ENCODE measurements around the gene FAM111A.
A peak's percentile ranks its signal among the peaks of the same experiment; 100 is the strongest.

Gene FAM111A

GRCh38 chr11:59186130-59186594 is 43.5 kb downstream of the FAM111A start:
- no peak overlapping the region for H3K4me3 ChIP-seq (ENCODE audit: low read depth, low read length)

GRCh38 chr11:59187035-59187434 is 44.4 kb downstream of the FAM111A start:
- POLR2A ChIA-PET = interaction anchor here (1.6 kb wide), 1 partner anchor 11 kb away, joined by 6 read pairs; no protein-coding TSS in a partner anchor
- H3K4me3 ChIP-seq (ENCODE audit: low read depth, low read length) = no peak overlapping the region
- TF ChIP-seq CTCF (IDR thresholded peaks at IDR 0.05; ENCODE audit: insufficient read depth, low read length, missing control alignments) = no peak
- DNase-seq (ENCODE audit: low read depth, low spot score) = no peak
- CTCF ChIA-PET = interaction anchor here (1.0 to 5.0 kb wide), 10 partner anchors 8 to 43 kb away, joined by 3 to 75 read pairs (median 20); partner anchors contain the start of gene DTX4

More at GRCh38 chr11:59186130-59186594, 43.5 kb downstream of the FAM111A start:
- POLR2A ChIA-PET = no interaction called here
- DNase-seq (ENCODE audit: low read depth, low spot score) = no peak
- peak; percentile 62 for TF ChIP-seq CTCF (IDR thresholded peaks at IDR 0.05; ENCODE audit: insufficient read depth, low read length, missing control alignments)
- CTCF ChIA-PET = interaction anchor here (1.5 to 5.0 kb wide), 8 partner anchors 9 to 42 kb away, joined by 7 to 75 read pairs (median 27); partner anchors contain the start of gene DTX4

- TF ChIP-seq CTCF (IDR thresholded peaks at IDR 0.05; ENCODE audit: insufficient read depth, low read length, missing control alignments) = no peak
- CTCF ChIA-PET = interaction anchor here (1.0 to 5.0 kb wide), 8 partner anchors 11 to 43 kb away, joined by 3 to 75 read pairs (median 10); partner anchors contain the start of gene DTX4
- POLR2A ChIA-PET = interaction anchor here (1.6 kb wide), 1 partner anchor 10 kb away, joined by 6 read pairs; no protein-coding TSS in a partner anchor
- no peak for DNase-seq (ENCODE audit: low read depth, low spot score)
- no peak overlapping the region for H3K4me3 ChIP-seq (ENCODE audit: low read depth, low read length)
Observed at GRCh38 chr11:59187587-59187986, 44.9 kb downstream of the FAM111A start.

GRCh38 chr11:59188954-59189353 is 46.3 kb downstream of the FAM111A start:
- ChIA-PET POLR2A (interaction anchor here (1.0 to 1.4 kb wide), 2 partner anchors 9 to 15 kb away, joined by 3 read pairs; no protein-coding TSS in a partner anchor), CTCF (interaction anchor here (1.5 to 7.7 kb wide), 5 partner anchors 13 to 31 kb away, joined by 3 to 69 read pairs (median 20); partner anchors contain the start of gene DTX4)
- DNase-seq (ENCODE audit: low read depth, low spot score) = no peak
- H3K4me3 ChIP-seq (ENCODE audit: low read depth, low read length) = no peak overlapping the region
- TF ChIP-seq CTCF (IDR thresholded peaks at IDR 0.05; ENCODE audit: insufficient read depth, low read length, missing control alignments) = no peak

GRCh38 chr11:59189986-59190385 is 47.3 kb downstream of the FAM111A start:
- no peak overlapping the region for H3K4me3 ChIP-seq (ENCODE audit: low read depth, low read length)
- ChIA-PET POLR2A (interaction anchor here (1.4 kb wide), 1 partner anchor 8 kb away, joined by 3 read pairs; no protein-coding TSS in a partner anchor), CTCF (interaction anchor here (1.5 to 7.7 kb wide), 5 partner anchors 9 to 31 kb away, joined by 3 to 69 read pairs (median 20); partner anchors contain the start of gene DTX4)
- no peak for TF ChIP-seq CTCF (IDR thresholded peaks at IDR 0.05; ENCODE audit: insufficient read depth, low read length, missing control alignments)
- DNase-seq (ENCODE audit: low read depth, low spot score) = no peak

GRCh38 chr11:59191095-59191494 is 48.4 kb downstream of the FAM111A start:
- ChIA-PET CTCF (interaction anchor here (1.9 to 7.7 kb wide), 4 partner anchors 10 to 18 kb away, joined by 6 to 69 read pairs (median 26); partner anchors contain the start of gene DTX4), POLR2A (no interaction called here)
- TF ChIP-seq CTCF (IDR thresholded peaks at IDR 0.05; ENCODE audit: insufficient read depth, low read length, missing control alignments) = no peak
- no peak overlapping the region for H3K4me3 ChIP-seq (ENCODE audit: low read depth, low read length)
- DNase-seq (ENCODE audit: low read depth, low spot score) = no peak

Data from AG04449 (cell line).